Upper lobe of left lung (tissue), 4 donors: ENCODE measurements around the gene PRKN.

ENCODE experiments used
- POLR2A ChIP-seq, 4 donors: fragments of 450-650 bp; IDR thresholded peaks; one replicate each; pipeline ENCODE4 v1.5.1; 2016 to 2017; ENCODE audit warnings: antibody characterized with exemption in 4 of 4, mild to moderate bottlenecking in 2 of 4
- TF ChIP-seq, protein P1 (sequence below), 6 experiments: fragments of 450-650 bp in 4 of 6; fragments of 200-600 bp in 2 of 6; sonication (generic) in 2 of 6; IDR thresholded peaks; one replicate each; pipeline ENCODE4 v1.5.1; 2016 to 2019; ENCODE audit warnings: antibody characterized with exemption in 6 of 6

DNA sequence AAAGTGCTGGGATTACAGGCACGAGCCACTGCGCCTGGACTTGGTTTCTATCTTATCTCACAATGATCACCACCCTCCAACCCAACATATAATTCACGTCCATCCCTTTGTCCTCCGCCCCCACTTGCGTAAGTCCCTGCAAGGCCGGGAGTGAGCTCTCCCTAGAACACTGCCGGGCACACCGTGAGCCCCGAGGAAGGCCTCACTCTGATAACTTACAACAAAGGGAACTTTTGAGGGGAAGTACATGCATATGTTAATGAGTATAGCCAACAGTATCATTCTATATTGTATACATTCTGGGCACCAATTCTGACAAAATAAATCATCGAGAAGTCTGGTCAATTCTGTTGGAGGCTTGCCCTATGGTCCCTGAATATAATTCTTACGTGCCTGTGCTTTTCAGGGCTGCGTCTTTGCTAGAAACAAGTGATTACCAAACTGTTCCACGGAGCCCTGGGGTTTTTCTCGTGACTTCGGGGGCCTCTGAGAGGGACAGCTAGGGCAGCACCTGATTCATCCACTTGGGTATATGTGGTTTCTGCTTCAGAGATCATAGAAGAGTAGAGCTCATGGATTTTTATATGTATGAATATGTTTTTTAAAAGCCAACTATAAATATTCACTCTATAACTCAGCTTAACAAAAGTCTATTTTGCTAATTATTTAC is 983.9 kb downstream of the PRKN start:
- TF ChIP-seq, protein P1, sequence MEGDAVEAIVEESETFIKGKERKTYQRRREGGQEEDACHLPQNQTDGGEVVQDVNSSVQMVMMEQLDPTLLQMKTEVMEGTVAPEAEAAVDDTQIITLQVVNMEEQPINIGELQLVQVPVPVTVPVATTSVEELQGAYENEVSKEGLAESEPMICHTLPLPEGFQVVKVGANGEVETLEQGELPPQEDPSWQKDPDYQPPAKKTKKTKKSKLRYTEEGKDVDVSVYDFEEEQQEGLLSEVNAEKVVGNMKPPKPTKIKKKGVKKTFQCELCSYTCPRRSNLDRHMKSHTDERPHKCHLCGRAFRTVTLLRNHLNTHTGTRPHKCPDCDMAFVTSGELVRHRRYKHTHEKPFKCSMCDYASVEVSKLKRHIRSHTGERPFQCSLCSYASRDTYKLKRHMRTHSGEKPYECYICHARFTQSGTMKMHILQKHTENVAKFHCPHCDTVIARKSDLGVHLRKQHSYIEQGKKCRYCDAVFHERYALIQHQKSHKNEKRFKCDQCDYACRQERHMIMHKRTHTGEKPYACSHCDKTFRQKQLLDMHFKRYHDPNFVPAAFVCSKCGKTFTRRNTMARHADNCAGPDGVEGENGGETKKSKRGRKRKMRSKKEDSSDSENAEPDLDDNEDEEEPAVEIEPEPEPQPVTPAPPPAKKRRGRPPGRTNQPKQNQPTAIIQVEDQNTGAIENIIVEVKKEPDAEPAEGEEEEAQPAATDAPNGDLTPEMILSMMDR (IDR thresholded peaks at IDR 0.05) = no peak
- TF ChIP-seq POLR2A (IDR thresholded peaks at IDR 0.05) = no peak
